Choroid plexus epithelial cell (primary cell): ENCODE measurements around the gene MTMR10.

Experiments used
- DNase-seq: peaks from one replicate; pipeline ENCODE4 v3.0.0-alpha.2; 2010; ENCODE audit warnings: low read depth
- H3K4me3 ChIP-seq: 2 replicates; pipeline ENCODE4 v1.5.1; 2011; ENCODE audit warnings: low read depth, mild to moderate bottlenecking, control low read depth, low read length, moderate library complexity
- TF ChIP-seq, protein P1 (sequence below): conservative IDR thresholded peaks from 2 replicates; pipeline ENCODE4 v1.5.1; 2011; ENCODE audit warnings: low read depth, mild to moderate bottlenecking, control low read depth, inconsistent platforms, low read length, moderate library complexity

The MTMR10 gene

DNA sequence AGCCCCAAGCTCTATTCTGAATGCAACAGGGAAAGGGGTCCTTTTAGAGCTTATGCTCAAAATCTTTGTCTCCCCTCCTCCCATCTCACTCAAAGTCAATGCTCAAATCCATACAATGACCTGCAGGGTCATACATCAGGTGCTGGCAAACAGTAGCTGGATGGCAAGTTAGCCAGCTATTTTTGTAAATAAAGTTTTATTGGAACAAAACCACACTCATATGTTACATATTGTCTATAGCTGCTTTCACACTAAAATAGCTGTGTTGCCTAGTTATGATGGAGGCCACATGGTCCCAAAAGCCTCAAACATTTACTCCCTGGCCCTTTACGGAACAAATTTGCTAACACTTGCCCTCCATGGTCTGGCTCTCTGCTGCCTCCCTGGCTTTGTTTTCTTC lies 89.5 kb downstream of the MTMR10 start:
- no peak for DNase-seq

DNA sequence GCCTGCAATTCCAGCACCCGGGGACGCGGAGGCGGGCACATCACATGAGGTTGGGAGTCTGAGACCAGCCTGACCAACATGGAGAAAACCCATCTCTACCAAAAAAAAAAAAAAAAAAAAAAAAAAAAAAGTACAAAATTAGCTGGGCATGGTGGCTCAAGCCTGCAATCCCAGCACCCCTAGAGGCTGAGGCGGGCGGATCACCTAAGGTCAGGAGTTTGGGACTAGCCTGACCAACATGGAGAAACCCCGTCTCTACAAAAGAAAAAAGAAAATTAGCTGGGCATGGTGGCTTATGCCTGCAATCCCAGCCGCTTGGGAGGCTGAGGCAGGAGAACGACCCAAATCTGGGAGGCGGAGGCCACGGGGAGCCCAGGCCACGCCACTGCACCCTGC lies 95.2 kb downstream of the MTMR10 start:
- H3K4me3 ChIP-seq = no peak overlapping the region
- TF ChIP-seq, protein P1, sequence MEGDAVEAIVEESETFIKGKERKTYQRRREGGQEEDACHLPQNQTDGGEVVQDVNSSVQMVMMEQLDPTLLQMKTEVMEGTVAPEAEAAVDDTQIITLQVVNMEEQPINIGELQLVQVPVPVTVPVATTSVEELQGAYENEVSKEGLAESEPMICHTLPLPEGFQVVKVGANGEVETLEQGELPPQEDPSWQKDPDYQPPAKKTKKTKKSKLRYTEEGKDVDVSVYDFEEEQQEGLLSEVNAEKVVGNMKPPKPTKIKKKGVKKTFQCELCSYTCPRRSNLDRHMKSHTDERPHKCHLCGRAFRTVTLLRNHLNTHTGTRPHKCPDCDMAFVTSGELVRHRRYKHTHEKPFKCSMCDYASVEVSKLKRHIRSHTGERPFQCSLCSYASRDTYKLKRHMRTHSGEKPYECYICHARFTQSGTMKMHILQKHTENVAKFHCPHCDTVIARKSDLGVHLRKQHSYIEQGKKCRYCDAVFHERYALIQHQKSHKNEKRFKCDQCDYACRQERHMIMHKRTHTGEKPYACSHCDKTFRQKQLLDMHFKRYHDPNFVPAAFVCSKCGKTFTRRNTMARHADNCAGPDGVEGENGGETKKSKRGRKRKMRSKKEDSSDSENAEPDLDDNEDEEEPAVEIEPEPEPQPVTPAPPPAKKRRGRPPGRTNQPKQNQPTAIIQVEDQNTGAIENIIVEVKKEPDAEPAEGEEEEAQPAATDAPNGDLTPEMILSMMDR = no peak
- no peak for DNase-seq

More for the DNA sequence above, 89.5 kb downstream of the MTMR10 start:
- TF ChIP-seq, protein P1 = no peak
- no peak overlapping the region for H3K4me3 ChIP-seq

DNA sequence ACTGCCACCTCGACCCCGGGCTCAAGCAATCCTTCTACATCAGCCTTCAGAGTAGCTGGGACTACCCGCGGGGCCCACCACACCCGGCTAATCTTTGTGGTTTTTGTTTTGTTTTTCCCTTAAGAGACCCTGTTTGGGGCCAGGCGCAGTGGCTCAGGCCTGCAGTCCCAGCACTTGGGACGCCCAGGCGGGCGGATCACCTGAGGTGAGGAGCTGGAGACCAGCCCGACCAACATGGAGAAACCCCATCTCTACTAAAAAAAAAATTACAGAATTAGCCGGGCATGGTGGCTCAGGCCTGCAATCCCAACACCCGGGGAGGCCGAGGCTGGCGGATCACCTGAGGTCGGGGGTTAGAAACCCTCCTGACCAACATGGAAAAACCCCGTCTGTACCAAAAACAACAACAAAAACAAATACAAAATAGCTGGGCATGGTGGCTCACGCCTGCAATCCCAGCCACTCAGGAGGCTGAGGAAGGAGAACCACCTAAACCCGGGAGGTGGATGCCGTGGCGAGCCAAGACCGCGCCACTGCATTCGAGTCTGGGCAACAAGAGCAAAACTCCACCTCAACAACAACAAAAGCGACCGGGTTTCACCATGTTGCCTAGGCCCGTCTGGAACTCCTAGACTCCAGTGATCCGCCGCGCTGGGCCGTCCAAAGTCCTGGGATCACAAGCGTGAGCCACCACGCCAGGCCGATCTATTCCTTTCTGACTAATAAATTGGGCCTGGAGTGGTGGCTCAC lies 95.8 kb downstream of the MTMR10 start:
- TF ChIP-seq, protein P1 = no peak
- no peak overlapping the region for H3K4me3 ChIP-seq
- DNase-seq = no peak

DNA sequence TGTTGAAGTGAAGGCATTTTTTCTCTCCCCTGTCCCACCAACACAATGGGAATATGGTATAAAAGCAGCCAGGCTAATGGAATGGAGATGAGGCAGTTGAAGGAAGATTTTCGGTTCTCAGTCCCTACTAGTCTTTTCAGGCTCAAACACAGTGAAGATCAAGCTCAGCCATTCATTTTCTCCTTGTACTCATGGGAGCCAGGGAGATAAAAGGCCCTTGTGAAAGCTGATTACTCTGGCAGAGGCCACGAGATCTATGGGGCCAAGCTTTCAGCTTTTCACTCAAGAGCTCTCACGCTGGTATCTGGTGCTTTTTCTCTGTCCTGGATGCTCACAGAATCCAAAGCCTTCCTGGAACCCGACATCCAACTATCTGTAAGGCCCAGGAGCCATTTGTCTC lies 102.2 kb downstream of the MTMR10 start:
- TF ChIP-seq, protein P1 = no peak
- H3K4me3 ChIP-seq = no peak overlapping the region

More for the DNA sequence above, 102.2 kb downstream of the MTMR10 start:
- no peak for DNase-seq
